GM21529 (cell line): Measurements from ENCODE around the gene RASSF7.
A peak's percentile ranks its signal among the peaks of the same experiment; 100 is the strongest.
"Not testable (repeated sequence)": the region's sequence is repeated elsewhere in the genome, so short reads cannot be mapped to it uniquely, and the experiment has no call there.

Experiments
- ATAC-seq: cut with Tn5 transposase; IDR thresholded peaks from one replicate; pipeline ENCODE4 v1.9.1; 2021; ENCODE audit not compliant: unreplicated experiment

The RASSF7 gene, protein sequence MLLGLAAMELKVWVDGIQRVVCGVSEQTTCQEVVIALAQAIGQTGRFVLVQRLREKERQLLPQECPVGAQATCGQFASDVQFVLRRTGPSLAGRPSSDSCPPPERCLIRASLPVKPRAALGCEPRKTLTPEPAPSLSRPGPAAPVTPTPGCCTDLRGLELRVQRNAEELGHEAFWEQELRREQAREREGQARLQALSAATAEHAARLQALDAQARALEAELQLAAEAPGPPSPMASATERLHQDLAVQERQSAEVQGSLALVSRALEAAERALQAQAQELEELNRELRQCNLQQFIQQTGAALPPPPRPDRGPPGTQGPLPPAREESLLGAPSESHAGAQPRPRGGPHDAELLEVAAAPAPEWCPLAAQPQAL

DNA sequence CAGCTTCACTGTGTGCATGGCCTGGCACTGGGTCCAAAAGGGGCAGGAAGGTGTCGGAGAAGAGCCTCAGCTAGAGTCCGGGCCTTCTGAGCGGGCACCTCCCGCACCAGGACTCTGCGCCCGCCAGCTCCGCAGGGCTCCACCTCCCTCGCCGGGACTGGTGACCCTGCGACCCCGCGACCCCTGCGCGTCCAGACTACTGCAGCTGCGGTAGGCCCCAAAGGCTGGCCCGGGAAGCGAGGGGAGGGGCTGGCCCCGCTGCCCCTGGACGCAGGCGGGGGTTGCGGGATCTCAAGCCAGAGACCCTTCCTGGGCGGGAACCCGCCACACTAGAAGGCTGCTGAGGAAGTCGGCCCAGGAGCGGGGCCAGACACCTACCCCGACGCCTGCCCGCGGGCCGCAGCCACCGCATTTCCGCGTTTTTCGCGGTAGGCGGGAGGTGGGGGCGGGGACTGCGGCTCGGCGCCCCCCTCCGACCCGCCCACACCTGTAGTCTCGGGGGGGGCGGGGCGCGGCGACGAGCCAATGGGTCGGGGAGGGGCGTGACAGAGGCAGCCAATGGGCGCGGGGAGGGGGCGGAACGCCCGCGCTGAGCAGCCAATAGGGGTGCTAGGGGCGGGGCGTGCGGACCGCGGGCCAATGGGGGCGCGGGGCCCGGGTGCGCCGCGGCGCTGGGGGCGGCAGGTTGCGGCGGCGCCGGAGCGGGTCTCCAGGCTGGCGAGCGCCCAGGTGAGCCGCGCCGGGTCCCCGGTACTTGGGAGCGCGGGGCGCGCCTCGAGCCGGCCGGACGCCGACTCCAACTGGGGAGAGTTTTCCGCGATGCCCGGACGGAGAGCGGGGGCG lies at the start of gene RASSF7, which contains the start of gene LMNTD2:
Gene RASSF7, plus strand, starts transcription at position 666 of the 843 bp plus-strand sequence. CDS start 799 bp downstream, outside the sequence.
Gene LMNTD2, minus strand, starts transcription at position 434 of the 843 bp plus-strand sequence. Its CDS starts 22 bp downstream, at position 412.
- ATAC-seq = peak; percentile 75

DNA sequence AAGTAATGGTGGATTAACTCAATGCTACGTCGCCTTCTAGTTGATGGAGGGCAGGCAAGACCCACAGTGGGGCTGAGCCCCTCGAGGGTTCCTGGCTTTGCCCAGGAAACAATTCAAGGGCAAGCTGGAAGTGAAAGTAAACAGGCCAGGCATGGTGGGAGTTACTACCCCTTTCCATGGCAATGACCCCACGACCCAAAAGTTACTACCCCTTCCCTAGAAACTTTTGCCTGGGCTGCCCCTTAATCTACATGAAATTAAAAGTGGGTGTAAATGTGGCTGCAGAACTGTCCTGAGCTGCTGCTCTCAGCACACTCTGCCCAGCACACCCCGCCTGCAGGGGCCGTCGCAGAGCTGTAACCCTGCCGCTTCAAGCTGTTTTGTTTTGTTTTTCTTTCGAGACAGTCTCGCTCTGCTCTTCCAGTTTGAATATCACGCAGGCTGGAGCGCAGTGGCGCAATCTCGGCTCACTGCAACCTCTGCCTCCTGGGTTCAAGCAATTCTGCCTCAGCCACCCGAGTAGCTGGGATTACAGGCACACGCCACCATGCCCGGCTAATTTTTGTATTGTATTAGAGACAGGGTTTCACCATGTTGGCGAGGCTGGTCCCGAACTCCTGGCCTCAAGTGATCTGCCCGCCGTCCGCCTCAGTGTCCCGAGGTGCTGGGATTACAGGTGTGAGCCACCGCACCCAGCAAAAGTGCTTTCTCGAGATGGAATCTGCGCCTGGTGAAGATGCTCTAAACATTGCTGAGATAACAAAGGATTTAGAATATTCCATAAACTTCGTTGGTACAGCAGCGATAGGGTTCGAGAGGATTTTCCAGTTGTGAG lies 47.8 kb upstream of the RASSF7 start:
- no peak for ATAC-seq

DNA sequence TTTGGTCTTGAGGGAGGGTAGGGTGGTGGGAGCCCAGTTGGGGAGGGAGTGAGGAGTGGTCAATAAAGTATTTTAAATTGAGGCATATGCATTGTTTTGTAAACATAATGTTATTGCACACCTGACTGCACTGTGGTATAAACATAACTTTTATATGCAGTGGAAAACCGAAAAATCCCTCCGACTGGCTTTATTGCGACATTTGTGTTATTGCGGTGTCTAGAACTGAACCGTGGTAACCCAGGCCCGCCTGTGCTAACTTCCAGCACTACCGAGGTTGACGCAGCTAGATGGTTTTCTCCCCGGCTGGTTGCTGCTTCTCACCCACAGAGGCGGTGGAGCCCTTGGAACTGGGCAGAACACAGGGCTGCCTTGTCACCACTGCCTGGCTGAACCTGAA lies 46.2 kb upstream of the RASSF7 start:
- no peak for ATAC-seq

DNA sequence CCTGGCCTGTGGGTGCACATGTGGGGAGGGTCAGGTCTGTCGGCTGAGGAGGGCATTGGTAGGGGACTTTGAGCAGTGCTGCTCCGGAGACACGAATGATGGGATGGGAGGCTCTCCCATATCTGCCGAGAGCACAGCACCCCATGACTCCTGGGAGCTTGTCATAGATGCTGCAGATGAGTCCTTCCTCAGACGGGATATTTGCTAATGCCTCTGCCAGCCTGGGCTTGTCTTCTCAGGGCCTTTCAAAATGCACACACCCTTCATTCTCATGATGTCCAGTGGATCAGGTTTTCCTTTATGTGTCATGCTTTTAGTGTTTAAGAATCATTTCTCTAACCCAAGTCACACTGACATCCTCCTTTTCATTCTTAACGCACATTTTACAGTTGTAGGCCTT lies 45.6 kb upstream of the RASSF7 start:
- ATAC-seq = no peak

DNA sequence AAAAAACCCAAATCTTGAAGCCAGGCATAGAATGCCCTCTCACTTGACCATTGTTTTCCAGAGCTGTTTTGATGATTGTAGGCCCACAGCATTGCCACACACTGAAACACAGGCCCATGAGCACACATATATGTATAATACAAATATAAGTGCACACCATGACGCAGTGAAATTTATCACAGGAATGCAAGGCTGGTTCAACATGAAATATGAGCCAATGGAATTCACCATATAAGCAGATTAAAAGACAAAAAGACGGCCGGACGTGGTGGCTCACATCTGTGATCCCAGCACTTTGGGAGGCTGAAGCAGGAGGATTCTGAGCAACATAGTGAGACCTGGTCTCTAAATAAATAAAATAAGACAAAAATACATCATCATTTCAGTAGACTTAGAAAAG lies 44.4 kb upstream of the RASSF7 start:
- no peak for ATAC-seq

DNA sequence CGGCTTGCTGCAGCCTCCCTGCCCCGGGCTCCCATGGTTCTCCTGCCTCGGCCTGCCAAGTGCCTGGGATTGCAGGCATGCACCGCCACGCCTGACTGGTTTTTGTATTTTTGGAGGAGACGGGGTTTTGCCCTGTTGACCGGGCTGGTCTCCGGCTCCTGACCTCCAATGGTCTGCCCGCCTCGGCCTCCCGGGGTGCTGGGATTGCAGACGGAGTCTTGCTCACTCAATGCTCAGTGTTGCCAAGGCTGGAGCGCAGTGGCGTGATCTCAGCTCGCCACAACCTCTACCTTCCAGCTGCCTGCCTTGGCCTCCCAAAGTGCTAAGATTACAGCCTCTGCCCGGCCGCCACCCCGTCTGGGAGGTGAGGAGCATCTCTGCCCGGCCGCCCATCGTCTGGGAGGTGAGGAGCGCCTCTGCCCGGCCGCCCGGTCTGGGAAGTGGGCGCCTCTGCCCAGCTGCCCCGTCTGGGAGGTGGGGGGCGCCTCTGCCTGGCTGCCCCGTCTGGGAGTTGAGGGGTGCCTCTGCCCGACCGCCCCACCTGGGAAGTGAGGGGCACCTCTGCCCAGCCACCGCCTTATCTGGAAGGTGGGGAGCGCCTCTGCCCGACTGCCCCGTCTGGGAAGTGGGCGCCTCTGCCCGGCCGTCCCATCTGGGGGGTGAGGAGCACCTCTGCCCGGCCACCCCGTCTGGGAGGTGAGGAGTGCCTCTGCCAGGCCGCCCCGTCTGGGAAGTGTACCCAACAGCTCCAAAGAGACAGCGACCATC lies 43.7 kb upstream of the RASSF7 start:
- not testable (repeated sequence) for ATAC-seq

DNA sequence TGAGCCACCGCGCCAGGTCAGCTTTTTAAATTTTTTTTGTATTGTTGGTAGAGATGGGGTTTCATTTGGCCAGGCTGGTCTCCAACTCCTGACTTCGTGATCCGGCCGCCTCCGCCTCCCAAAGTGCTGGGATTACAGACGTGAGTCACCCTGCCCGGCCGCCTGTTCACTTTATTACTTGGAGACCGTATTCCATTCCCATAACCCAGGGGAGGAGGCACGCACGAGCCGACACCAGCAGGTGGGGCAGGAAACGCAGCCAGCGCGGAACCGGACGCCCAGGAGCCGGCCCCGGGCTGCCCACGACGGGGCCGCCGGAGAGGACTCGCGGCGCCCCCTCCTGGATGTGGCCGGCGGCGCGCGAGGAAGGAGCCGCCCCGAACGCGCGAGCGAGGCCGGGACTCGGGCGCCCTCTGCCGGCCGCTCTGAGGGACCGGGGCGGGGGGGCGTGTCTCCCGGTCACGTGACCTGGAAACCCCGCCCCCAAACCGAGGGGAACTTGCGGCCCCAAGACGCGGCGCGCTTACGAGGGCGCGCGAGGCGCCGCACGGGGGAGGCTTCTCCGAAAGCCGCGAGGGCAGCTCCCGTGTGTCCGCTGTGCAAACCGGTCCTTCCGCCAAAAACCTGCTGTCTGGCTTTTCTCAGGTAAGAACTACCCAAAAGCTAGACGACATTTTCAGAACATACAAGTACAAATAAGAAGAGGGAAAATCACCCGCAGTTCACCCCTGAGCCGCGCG lies 42.1 kb upstream of the RASSF7 start:
- peak; percentile 82 for ATAC-seq

DNA sequence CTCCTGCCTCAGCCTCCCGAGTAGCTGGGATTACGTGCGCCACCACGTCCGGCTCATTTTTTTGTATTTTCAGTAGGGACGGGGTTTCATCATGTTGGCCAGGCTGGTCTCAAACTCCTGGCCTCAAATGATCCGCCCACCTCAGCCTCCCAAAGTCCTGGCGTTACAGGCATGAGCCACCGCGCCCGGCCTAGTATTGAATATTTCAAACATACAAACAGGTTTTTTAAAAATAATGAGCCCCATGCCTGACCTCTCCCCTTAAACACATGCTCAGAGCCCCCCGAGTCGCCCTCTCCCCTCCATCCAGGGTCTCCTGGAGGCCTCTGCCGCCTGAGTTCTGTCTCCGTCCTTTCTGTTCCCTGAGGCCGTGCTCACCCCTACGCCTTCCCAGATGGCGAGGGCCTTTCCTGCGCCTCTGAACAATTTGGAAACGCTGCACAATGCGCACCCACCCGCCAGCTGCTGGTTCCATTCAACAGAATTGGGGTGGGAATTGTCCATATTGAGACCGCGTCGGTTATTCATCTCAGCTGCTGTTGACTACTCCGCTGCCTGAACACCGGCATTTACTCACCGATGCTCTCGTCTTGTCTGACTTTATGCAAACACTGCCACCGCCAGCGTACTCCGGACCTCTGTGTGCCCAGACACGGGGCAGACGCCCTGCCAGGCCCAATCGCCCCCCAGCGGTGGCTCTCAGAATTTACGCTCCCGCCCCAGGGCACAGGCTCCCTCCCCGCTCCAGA lies 40.2 kb upstream of the RASSF7 start:
- no peak for ATAC-seq

DNA sequence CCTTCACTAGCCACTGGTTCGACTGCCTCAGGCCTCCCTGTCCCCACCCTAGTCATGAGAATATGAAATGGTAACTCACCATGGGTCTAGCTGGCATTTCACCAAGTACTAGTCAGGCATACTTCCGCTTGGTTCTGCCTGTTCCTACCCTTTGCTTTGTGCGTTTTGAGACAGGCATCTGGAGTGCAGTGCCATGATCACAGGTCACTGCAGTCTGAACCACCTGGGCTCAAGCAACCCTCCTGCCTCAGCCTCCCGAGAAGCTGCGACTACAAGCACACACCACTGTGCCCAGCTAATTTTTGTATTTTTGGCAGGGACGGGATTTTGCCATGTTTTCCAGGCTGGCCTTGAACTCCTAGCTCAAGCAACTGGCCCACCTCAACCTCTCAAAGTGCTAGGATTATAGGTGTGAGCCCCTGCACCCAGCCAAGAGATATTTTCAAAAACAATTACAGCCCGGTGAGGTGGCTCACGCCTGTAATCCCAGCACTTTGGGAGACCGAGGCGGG lies 39.5 kb upstream of the RASSF7 start:
- ATAC-seq = no peak

DNA sequence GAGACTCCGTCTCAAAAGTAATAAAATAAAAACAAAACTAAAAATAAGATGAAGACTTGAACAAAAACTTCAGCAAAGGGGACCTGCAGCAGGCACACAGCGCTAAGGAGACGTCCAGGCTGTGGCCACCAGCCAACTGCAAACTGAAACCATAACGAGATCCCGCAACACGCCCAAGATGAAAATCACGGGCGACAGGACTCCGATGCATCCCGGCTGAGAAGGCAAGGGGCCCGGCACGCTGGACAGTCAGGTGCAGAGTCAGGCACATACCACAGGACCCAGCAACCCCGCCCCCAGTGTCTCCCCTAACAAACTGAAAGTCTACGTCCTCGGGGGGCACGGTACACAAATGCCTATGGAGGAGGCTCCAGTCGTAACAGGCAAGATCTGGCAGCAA lies 34.6 kb upstream of the RASSF7 start:
- no peak for ATAC-seq

DNA sequence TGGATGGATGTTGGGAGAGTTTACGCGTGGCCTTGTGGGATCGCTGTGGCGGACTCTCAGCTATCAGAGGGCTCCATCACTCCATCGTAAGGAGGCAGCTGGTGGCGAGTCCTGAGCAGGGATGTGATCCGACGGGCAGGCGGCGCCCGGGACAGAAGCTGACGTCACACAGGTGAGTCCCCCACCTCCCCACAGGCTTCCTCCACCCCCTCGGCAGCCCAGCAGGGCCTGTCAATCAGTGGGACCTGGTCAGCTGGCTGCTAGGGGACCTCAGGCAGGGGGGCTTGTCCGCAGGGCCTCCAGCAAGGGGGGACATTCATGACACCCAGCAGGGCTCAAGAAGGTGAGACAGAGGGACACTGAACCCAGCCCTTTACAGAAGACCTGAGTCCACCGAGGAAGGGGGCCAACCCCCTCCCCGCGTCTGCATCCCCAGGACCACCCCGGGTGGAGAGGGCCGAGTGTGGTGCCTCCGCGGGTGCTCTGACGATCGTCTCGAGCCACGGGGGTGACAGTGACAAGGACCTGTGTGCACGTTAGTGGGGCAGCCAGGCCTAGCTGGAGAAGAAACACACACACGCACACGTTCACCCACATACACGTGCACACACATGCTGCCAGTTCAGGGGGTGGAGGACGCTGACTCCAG lies 32.5 kb upstream of the RASSF7 start:
- no peak for ATAC-seq

DNA sequence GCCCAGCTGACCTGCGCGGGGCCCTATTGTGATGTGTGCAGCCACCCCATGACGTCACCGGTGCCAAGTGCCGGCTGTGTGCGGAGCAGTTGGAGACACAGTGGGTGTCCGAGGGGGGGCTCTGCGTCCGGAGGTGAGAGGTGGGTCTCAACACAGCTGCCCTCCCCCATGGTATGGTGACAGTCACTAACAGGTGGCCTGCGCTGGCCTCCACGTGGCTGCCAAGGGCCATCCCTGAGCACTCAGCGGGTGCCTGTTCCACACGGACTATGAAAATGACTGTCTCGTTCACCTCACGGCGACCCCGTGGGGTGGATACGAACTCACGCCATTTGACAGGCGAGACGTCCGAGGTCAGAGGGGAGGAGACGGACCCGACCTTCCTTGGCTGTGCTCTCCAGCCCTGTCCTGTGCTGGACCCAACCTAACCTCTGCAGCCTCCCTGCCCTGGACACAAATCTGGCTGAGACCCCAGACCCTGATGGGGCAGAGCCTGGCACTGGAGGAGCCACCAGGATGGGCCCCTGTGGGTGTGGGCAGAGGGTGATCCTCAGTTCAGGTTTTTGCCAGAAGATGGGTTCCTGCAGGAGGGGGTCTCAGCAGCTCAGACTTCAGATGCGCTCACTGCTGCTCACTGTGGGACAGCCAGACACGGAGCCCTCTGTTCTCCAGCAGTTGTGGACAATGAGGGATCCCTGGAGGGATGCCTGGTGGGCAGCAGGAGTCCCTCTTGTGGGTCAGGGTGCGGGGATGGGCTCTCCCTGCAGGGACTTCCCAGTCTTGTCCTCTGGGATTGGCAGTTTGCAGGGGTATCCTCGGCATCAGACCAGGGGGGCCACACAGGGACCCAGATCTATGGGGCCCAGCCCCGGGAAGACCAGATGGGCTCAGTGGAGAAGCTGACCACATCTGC lies 31.7 kb upstream of the RASSF7 start:
- ATAC-seq = no peak

DNA sequence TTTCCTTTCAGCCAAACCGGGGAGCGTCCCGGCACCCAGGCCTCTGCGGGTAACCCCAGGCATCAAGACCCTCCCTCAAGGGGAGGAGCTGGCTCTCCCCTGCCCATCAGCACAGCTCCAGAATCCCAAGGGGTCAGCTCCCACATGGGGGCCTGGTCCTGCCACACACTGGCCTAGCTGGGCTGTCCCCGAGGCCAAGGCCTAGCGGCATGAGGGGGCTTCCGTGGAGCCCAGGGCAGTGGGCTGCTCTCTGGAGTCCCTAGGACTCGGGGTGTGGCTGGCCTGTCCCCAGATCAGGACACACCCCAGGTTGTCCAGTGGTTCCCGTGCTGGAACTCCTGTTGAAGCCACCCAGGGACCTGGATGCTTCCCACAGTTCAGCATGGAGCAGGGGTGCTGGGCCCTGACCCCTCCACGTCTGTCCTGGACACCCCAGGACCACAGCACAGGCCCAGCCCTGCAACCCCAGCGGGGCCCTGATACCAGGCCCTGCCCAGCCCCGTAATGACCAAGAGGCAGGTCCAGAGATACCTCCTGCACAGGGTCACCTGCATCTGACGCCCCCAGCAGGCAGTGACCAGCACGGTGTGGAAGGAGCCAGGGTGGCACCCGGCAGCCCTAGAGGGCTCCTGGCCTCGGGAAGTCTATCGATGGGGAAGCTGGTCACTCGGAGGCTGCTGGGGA lies 30.9 kb upstream of the RASSF7 start:
- ATAC-seq = no peak

DNA sequence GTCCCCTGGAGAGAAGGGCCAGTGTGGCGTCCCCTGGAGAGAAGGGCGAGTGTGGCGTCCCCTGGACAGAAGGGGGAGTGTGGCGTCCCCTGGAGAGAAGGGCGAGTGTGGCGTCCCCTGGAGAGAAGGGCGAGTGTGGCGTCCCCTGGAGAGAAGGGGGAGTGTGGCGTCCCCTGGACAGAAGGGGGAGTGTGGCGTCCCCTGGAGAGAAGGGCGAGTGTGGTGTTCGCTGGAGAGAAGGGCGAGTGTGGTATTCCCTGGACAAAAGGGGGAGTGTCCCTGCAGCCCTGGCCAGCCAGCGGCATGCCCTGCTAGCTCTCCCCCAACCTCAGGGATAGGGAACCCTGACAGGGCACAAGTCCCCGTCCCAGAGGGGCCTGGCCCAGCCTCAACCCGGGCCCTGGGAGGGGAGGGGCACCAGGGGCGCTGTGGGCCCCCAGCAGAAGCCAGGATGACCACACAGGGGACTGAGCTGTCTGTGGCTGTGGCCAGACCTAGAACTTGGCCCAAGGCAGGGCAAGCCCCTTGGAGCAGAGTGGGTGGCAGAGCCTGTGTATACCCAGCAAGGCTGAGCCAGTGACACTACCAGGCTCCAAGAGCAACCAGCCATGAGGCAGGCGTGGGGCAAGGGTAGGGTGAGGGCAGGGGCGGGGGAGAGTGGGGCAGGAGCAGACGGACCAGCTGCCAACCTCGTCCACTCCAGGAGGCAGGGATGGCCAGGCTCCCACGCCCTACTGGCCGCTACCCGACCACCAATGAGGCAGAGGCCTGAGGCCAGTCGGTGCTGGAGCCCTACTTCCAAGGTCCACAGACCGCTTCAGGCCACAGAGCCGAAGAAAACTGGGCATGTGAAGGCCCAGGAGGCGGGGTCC lies 29.6 kb upstream of the RASSF7 start:
- ATAC-seq = no peak

DNA sequence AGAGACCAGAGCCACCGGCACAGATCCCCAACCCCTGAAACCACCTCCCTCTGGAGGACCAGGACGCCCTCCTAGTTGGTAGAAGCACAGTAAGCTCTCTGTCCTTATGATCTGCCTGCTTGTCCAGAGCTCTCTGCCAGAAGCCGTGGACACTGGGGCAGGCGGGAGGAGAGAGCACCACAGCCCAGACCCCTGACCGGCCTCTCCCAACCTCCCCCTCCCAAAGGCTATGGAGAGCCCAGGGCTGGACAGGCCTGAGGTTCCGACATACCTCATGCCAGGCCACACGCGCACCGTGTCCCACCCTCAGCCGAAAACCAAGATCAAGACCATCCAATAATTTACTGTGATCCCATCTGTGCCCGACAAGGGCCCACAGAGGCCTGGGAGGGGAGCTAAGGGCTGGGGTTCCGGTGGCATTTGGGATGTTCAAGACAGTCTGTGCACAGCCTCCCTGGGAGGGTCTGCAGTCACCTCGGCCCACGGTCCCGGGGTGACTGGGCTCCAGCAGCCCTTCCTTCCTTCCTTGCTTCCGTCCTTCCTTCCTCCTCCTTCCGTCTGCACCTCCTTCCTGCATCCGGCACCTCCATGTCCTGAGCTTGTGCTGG lies 28.7 kb upstream of the RASSF7 start:
- ATAC-seq = no peak
